ENCODE measurements around the gene RXFP4.

Gene RXFP4

GRCh38 chr1:155973723-155974122 lies 32.3 kb downstream of the RXFP4 start:
- H3K4me1 ChIP-seq: peaks cover 5 to 80% (median 70%) of the 10 kb centered on the region in 4 donors

DNA sequence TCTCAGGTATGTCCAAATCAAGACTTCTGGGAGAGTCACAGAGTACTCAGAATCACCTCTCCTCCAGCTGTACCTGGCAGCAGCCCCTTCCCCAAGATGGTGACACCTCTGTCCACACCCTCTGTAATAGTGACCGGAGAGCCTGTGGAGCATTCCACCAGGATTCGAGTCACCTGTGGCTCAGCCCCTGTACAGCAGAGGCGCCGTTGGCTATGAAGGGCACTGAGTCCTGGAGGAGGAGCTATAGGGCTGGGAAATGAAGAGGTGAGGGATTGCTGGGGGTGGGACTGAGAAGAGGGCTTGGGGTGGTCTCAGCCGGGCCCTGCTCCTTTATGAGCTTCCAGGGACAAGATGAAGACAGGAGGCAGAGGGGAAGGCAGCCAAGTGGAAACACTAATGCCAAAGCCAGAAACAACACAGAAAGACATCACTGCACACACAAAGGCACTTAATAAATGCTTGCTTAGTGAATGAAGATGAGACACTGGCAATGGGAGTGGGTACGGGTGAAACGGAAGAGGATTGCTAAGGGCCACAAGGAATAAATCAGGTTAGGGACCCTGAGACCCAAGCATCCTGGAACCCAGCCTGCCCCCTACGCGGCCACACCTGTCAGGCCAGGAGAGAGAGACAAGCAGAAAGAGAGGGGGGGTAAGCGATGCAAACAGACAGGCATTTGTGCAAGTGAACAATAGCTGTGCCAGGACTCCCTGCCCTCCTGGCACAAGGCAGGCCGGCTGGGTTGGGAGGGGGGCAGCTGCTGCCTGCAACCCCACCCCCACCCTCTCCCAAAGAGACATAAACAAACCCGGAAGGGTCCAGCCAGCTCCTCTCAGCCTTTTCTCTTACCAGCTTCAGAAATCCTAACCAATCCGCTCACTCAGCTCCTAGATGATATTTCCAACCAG lies 33.0 kb downstream of the RXFP4 start:
- no peak for TF ChIP-seq CTCF (IDR thresholded peaks at IDR 0.05)
- intact Hi-C loops (cut with DNase I; ENCODE audit: low total_unique reads): no loop called here
- peak overlapping the region; percentile 89 to 98 for H3K4me3 ChIP-seq
- H3K27me3 ChIP-seq: no peaks in the 10 kb centered on the region
- H3K4me1 ChIP-seq: peaks cover 5 to 80% (median 69%) of the 10 kb centered on the region in 4 donors
- H3K36me3 ChIP-seq: peaks cover 0 to 6% (median 2%) of the 10 kb centered on the region in 3 donors
- DNase-seq: no peak
- H3K9me3 ChIP-seq: no peaks in the 10 kb centered on the region
- H3K27ac ChIP-seq: peak overlapping the region; percentile 98 to 99

More at GRCh38 chr1:155973723-155974122, 32.3 kb downstream of the RXFP4 start:
- DNase-seq: no peak
- no peak for TF ChIP-seq CTCF (IDR thresholded peaks at IDR 0.05)
- Histone ChIP-seq H3K36me3 (peaks cover 7 to 13% (median 9%) of the 10 kb centered on the region in 3 donors), H3K4me3 (peak overlapping the region; percentile 89 to 98), H3K27ac (peak overlapping the region; percentile 98 to 99), H3K27me3 (no peaks in the 10 kb centered on the region), H3K9me3 (no peaks in the 10 kb centered on the region)
- intact Hi-C loops (cut with DNase I; ENCODE audit: low total_unique reads): no loop called here

- Histone ChIP-seq H3K27ac (peak overlapping the region; percentile 98 to 99), H3K27me3 (no peaks in the 10 kb centered on the region), H3K9me3 (no peaks in the 10 kb centered on the region), H3K4me1 (peaks cover 5 to 80% (median 69%) of the 10 kb centered on the region in 4 donors), H3K36me3 (no peaks in the 10 kb centered on the region), H3K4me3 (peak overlapping the region; percentile 89 to 98)
- intact Hi-C loops (cut with DNase I; ENCODE audit: low total_unique reads): no loop called here
- no peak for TF ChIP-seq CTCF (IDR thresholded peaks at IDR 0.05)
- DNase-seq: no peak
Measured at GRCh38 chr1:155975375-155976061, 34.1 kb downstream of the RXFP4 start.

- H3K27ac ChIP-seq: peak overlapping the region; percentile 98 to 99
- DNase-seq: peak; percentile 78 to 92
- H3K27me3 ChIP-seq: no peaks in the 10 kb centered on the region
- H3K4me1 ChIP-seq: peaks cover 5 to 80% (median 69%) of the 10 kb centered on the region in 4 donors
- H3K4me3 ChIP-seq: peak overlapping the region; percentile 89 to 98
- TF ChIP-seq CTCF (IDR thresholded peaks at IDR 0.05): no peak
- H3K36me3 ChIP-seq: no peaks in the 10 kb centered on the region
- intact Hi-C loops (cut with DNase I; ENCODE audit: low total_unique reads): no loop called here
- H3K9me3 ChIP-seq: no peaks in the 10 kb centered on the region
Measured at GRCh38 chr1:155976062-155976912, 34.8 kb downstream of the RXFP4 start.

Data from tibial artery (tissue), 4 donors.